Measurements from ENCODE around the gene TECRL.

DNA sequence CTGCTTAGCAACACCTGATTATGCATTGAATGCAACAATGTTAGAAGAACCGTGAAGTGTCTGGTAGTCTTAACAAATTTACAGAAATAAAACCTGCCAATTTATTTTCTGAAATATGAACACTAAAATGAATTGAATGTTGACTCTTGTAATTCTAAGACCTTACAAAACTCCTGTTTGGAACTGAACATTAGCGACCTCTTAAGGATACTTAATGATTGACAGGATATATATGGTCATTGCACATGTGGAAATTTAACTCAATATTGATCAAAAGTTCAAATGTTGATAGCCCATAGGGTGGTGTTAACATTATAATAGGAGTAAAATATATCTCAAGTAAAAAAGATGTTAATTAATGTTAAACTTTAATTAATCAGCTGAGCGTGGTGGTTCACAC is 79.1 kb downstream of the TECRL start:
- TF ChIP-seq, protein P1, sequence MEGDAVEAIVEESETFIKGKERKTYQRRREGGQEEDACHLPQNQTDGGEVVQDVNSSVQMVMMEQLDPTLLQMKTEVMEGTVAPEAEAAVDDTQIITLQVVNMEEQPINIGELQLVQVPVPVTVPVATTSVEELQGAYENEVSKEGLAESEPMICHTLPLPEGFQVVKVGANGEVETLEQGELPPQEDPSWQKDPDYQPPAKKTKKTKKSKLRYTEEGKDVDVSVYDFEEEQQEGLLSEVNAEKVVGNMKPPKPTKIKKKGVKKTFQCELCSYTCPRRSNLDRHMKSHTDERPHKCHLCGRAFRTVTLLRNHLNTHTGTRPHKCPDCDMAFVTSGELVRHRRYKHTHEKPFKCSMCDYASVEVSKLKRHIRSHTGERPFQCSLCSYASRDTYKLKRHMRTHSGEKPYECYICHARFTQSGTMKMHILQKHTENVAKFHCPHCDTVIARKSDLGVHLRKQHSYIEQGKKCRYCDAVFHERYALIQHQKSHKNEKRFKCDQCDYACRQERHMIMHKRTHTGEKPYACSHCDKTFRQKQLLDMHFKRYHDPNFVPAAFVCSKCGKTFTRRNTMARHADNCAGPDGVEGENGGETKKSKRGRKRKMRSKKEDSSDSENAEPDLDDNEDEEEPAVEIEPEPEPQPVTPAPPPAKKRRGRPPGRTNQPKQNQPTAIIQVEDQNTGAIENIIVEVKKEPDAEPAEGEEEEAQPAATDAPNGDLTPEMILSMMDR (IDR thresholded peaks at IDR 0.05): no peak
- no peak for TF ChIP-seq POLR2A (IDR thresholded peaks at IDR 0.05)

Measured in esophagus squamous epithelium (tissue), 4 donors.